Gastroesophageal sphincter (tissue), 4 donors: ENCODE measurements around the gene DPYSL4. TPM values are rescaled to one million over a fixed set of nuclear protein-coding genes. Genes with fewer than 3 reads are reported as not detected.

ENCODE experiments used
- ATAC-seq: fragments of 150-250 bp; one replicate; pipeline ENCODE4 v1.9.1; 2016; ENCODE audit warnings: mild to moderate bottlenecking, moderate library complexity
- H3K27ac ChIP-seq, 4 donors: fragments of 200-600 bp; sonication (generic) in 3 of 4; 1 replicate in 3 of 4; 2 replicates in 1 of 4; pipeline ENCODE4 v1.5.1; 2016 to 2019
- H3K27me3 ChIP-seq: fragments of 200-600 bp; sonication (generic); one replicate; pipeline ENCODE4 v1.5.1; 2019
- H3K36me3 ChIP-seq, 2 donors: fragments of 200-600 bp; sonication (generic); one replicate each; pipeline ENCODE4 v1.5.1; 2019; ENCODE audit warnings: control low read depth in 1 of 2
- H3K4me1 ChIP-seq, 3 donors: fragments of 200-600 bp; sonication (generic); 1 replicate in 2 of 3; 2 replicates in 1 of 3; pipeline ENCODE4 v1.5.1; 2016 to 2019; ENCODE audit warnings: control low read depth in 2 of 3
- H3K4me3 ChIP-seq, 2 donors: fragments of 200-600 bp; sonication (generic); one replicate each; pipeline ENCODE4 v1.5.1; 2019; ENCODE audit warnings: mild to moderate bottlenecking in 1 of 2, moderate library complexity in 1 of 2
- H3K9me3 ChIP-seq, 3 donors: fragments of 200-600 bp; sonication (generic); one replicate each; pipeline ENCODE4 v1.5.1; 2017 to 2019; ENCODE audit warnings: control low read depth in 2 of 3
- EP300 ChIP-seq: sonication (generic); formaldehyde crosslinking; IDR thresholded peaks from one replicate; pipeline ENCODE4 v1.6.1; 2017; ENCODE audit warnings: antibody characterized with exemption, mild to moderate bottlenecking
- POLR2A ChIP-seq, 2 donors: fragments of 450-650 bp; IDR thresholded peaks; one replicate each; pipeline ENCODE4 v1.6.1; 2017; ENCODE audit warnings: antibody characterized with exemption in 2 of 2, mild to moderate bottlenecking in 2 of 2, moderate library complexity in 1 of 2
- POLR2AphosphoS5 ChIP-seq: sonication (generic); formaldehyde crosslinking; IDR thresholded peaks from one replicate; pipeline ENCODE4 v1.6.1; 2017; ENCODE audit warnings: antibody characterized with exemption
- WGBS, 2 donors: methylation state at CpG; one replicate each; pipeline ENCODE4 v1.1.5; 2018; ENCODE audit warnings: low coverage in 1 of 2; 5-methylcytosine and 5-hydroxymethylcytosine counted together
- total RNA-seq, 4 donors: library from RNA; depleted of rRNA; stranded (reverse); fragments of >200 nt; gene quantifications; one replicate each; pipeline ENCODE4 v1.1.0, GENCODE V29; 2016
- TF ChIP-seq, protein P1 (sequence below), 4 experiments: fragments of 200-600 bp in 2 of 4; fragments of 450-650 bp in 2 of 4; sonication (generic) in 1 of 4; IDR thresholded peaks; one replicate each; pipeline ENCODE4 v1.5.1; 2017 to 2019; ENCODE audit warnings: antibody characterized with exemption in 4 of 4, mild to moderate bottlenecking in 2 of 4, moderate library complexity in 2 of 4

DPYSL4 gene
- total RNA-seq, 4 donors from 2014 or later, result 1.6 to 2.6 (median 1.9) TPM

DNA sequence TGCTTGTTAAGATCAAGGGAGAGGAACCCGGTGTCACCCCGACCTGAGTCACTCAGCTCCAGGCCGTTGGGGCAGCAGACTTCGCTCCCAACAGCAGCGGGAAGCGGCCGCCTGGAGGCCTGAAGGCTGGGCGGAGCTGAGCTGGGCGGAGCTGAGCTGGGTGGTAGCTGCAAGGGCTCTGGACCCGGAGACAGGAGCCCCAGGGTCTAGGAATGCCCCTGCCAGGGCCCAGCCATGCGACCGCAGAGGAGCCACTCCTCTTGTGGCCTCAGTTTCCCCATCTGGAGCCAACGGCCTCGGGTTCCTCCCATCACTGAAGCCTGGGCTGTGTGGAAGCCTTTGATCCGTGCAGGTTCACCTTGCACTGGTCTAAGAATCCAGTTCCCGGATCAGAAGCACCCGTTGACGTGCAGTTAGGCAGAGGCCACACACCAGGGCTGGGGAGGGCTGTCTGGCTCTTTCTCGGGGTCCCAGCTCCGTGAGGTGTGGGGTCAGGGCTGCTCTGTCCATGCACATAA lies 21.9 kb upstream of the DPYSL4 start:
- no peak overlapping the region for H3K4me3 ChIP-seq
- H3K36me3 ChIP-seq, result peaks cover 0 to 47% of the 10 kb centered on the region in 2 donors
- peaks cover 0 to 19% (median 0%) of the 10 kb centered on the region in 3 donors for H3K4me1 ChIP-seq
- no peaks in the 10 kb centered on the region for H3K9me3 ChIP-seq
- no peak for ATAC-seq
- 65% methylated on average over 8 of the region's 20 CpGs; no CpG with 5 or more reads in 1 of the 2 donors for WGBS, 2 donors
- H3K27ac ChIP-seq, result no peak overlapping the region
- TF ChIP-seq, protein P1, sequence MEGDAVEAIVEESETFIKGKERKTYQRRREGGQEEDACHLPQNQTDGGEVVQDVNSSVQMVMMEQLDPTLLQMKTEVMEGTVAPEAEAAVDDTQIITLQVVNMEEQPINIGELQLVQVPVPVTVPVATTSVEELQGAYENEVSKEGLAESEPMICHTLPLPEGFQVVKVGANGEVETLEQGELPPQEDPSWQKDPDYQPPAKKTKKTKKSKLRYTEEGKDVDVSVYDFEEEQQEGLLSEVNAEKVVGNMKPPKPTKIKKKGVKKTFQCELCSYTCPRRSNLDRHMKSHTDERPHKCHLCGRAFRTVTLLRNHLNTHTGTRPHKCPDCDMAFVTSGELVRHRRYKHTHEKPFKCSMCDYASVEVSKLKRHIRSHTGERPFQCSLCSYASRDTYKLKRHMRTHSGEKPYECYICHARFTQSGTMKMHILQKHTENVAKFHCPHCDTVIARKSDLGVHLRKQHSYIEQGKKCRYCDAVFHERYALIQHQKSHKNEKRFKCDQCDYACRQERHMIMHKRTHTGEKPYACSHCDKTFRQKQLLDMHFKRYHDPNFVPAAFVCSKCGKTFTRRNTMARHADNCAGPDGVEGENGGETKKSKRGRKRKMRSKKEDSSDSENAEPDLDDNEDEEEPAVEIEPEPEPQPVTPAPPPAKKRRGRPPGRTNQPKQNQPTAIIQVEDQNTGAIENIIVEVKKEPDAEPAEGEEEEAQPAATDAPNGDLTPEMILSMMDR (IDR thresholded peaks at IDR 0.05), result no peak
- no peak for TF ChIP-seq POLR2AphosphoS5
- TF ChIP-seq POLR2A (IDR thresholded peaks at IDR 0.05), result no peak
- no peak for TF ChIP-seq EP300
- H3K27me3 ChIP-seq, result peaks cover 11% of the 10 kb centered on the region

DNA sequence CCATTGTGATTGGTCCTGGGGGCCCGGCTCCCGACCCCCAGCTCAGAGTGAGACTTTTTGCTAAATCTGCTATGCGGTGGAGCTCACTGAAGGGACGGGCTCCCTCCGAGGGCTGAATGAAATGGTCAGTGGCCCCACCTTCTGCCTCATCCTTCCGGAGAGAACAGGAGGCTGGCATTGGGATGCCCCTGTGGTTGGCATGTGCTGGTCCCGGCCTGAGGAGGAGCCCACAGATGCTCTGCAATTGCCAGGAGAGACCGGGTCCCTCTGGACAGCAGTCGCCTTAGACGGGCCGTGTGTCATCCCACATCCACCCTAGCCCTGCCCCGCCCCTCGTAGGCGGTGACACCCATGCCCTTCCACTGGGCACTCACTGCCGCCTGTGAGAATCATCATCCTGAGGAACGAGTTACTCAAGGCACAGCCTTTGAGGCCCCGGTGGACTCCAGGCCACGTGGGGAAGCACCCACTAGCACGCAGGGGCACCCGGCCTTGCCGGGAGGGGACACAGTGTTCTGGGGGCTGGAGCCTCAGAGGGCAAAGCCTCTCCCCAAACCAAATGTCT lies 21.2 kb upstream of the DPYSL4 start:
- WGBS, 2 donors, result 80% methylated on average over 1 of the region's 21 CpGs; no CpG with 5 or more reads in 1 of the 2 donors
- Histone ChIP-seq H3K9me3 (no peaks in the 10 kb centered on the region), H3K27me3 (peaks cover 18% of the 10 kb centered on the region), H3K4me1 (peaks cover 0 to 19% (median 0%) of the 10 kb centered on the region in 3 donors), H3K4me3 (no peak overlapping the region), H3K27ac (no peak overlapping the region), H3K36me3 (peaks cover 0 to 54% of the 10 kb centered on the region in 2 donors)
- TF ChIP-seq POLR2AphosphoS5 (no peak), POLR2A (IDR thresholded peaks at IDR 0.05) (no peak), EP300 (no peak)
- TF ChIP-seq, protein P1 (IDR thresholded peaks at IDR 0.05), result no peak
- ATAC-seq, result no peak

DNA sequence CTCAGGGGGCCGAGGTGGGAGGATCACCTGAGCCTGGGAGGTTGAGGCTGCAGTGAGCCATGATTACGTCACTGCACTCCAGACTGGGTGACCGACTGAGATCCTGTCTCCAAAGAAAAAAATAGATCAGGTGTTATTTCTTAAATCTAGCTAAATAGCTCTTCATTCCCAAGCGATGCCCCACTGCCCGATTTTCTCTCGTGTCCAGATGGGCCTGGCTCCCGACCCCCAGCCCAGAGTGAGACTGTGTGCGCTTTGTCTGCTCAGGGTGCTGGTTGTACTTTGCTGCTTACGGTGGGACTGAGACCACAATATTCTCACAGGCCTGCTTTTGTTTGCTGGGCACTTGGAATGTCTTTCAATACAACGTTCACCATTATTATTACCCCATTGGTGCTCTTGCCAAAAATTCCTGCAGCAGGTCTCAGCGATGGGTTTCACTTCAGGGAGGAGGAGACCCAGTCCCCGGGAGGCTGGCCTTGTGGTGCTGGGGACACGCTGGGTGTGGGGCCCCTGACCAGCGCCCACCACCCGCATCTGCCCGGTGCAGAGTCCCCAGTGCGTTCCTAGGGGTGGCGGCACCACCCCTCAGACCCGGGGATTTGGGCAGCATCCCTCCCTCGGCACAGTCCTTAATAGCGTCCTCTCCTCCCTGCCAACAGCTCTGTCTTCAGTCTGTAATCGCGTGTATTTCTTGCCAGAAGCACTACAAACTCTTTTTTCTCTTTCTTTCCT lies 20.4 kb upstream of the DPYSL4 start:
- Histone ChIP-seq H3K36me3 (peaks cover 0 to 61% of the 10 kb centered on the region in 2 donors), H3K27ac (no peak overlapping the region), H3K27me3 (peaks cover 24% of the 10 kb centered on the region), H3K4me3 (no peak overlapping the region), H3K9me3 (no peaks in the 10 kb centered on the region), H3K4me1 (peaks cover 0 to 19% (median 0%) of the 10 kb centered on the region in 3 donors)
- TF ChIP-seq, protein P1 (IDR thresholded peaks at IDR 0.05), result no peak
- no peak for TF ChIP-seq POLR2AphosphoS5
- no peak for TF ChIP-seq POLR2A (IDR thresholded peaks at IDR 0.05)
- no peak for TF ChIP-seq EP300
- no peak for ATAC-seq
- WGBS, 2 donors, result 65 to 91% methylated on average over 15 to 17 of the region's 23 CpGs

DNA sequence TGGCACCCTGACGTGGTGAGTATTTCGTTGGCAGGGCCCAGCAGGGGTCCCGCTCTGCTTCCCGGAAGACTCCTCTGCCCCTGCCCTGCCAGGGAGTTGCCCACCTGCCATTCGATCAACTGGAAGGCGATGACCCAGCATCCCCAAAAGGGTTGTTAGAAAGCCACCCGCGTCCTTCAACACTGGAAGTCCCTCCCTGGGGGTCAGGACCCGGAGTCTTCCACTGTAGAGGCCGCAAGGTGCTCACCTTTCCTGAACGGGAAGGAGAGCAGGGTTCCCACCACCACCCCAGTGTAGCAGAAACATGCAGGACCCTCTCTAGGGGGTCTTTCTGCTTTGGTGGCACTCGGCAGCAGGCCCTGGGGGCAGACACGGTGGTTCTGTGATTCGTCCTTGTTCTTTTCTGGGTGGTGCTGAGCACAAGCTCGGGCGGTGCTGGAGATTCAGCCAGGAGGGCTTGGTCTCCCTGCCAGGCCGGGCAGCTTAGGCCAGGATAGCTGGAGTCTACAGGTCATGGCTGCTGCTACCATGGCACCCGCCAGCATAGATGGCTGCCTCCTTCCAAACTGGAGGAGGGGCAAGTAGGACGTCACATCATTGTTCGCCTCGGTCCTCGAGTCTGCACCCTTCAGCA lies 19.6 kb upstream of the DPYSL4 start:
- peaks cover 0 to 61% of the 10 kb centered on the region in 2 donors for H3K36me3 ChIP-seq
- no peak for ATAC-seq
- 82% methylated on average over 4 of the region's 22 CpGs; no CpG with 5 or more reads in 1 of the 2 donors for WGBS, 2 donors
- H3K9me3 ChIP-seq, result no peaks in the 10 kb centered on the region
- H3K27ac ChIP-seq, result no peak overlapping the region
- H3K4me1 ChIP-seq, result peaks cover 0 to 16% (median 0%) of the 10 kb centered on the region in 3 donors
- peaks cover 27% of the 10 kb centered on the region for H3K27me3 ChIP-seq
- TF ChIP-seq POLR2A (IDR thresholded peaks at IDR 0.05) (no peak), EP300 (no peak), POLR2AphosphoS5 (no peak)
- TF ChIP-seq, protein P1 (IDR thresholded peaks at IDR 0.05), result no peak
- H3K4me3 ChIP-seq, result no peak overlapping the region
